B cell (primary cell): ENCODE data around the gene CAMTA1.

Experiments used
- CTCF ChIP-seq: fragments of 200-600 bp; IDR thresholded peaks from one replicate; pipeline ENCODE4 v1.8.0; 2022; ENCODE audit warnings: antibody characterized with exemption, mild to moderate bottlenecking
- EZH2 ChIP-seq: IDR thresholded peaks from 2 replicates; pipeline ENCODE4 v1.6.1; 2012; ENCODE audit warnings: borderline replicate concordance, low read depth, mild to moderate bottlenecking, moderate library complexity, low read length; ENCODE audit not compliant: insufficient read depth, poor library complexity, severe bottlenecking

- TF ChIP-seq CTCF (no peak), EZH2 (no peak)
These were observed 711.9 kb downstream of the CAMTA1 start for GRCh38 chr1:7497107-7497637.
